GM19372 (cell line): ENCODE data around the gene ZDHHC4.
"Not testable (repeated sequence)": the region's sequence is repeated elsewhere in the genome, so short reads cannot be mapped to it uniquely, and the experiment has no call there.

ENCODE experiments used
- ATAC-seq: cut with Tn5 transposase; IDR thresholded peaks from one replicate; pipeline ENCODE4 v1.9.1; 2021; ENCODE audit warnings: mild to moderate bottlenecking, low read depth, moderate library complexity; ENCODE audit not compliant: unreplicated experiment

Gene ZDHHC4

GRCh38 chr7:6559896-6560295, 17.4 kb upstream of the ZDHHC4 start:
- no peak for ATAC-seq

- ATAC-seq: no peak
Observed at GRCh38 chr7:6562106-6562505, 15.1 kb upstream of the ZDHHC4 start.

GRCh38 chr7:6563936-6564770, 13.1 kb upstream of the ZDHHC4 start:
- ATAC-seq: no peak

- ATAC-seq: no peak
Observed at GRCh38 chr7:6565655-6566054, 11.6 kb upstream of the ZDHHC4 start.

- no peak for ATAC-seq
Observed at GRCh38 chr7:6567886-6568285, 9.4 kb upstream of the ZDHHC4 start.

- no peak for ATAC-seq
Observed at GRCh38 chr7:6571160-6571779, 6.0 kb upstream of the ZDHHC4 start.

- no peak for ATAC-seq
Observed at GRCh38 chr7:6575281-6576023, 1.8 kb upstream of the ZDHHC4 start.

- ATAC-seq: no peak
Observed at GRCh38 chr7:6576024-6576866, 1.0 kb upstream of the ZDHHC4 start.

GRCh38 chr7:6576867-6577368, 336 bp upstream of the ZDHHC4 start:
- ATAC-seq: not testable (repeated sequence)

GRCh38 chr7:6578114-6579084, 1.1 kb downstream of the ZDHHC4 start:
- no peak for ATAC-seq

GRCh38 chr7:6579446-6579845, 2.2 kb downstream of the ZDHHC4 start:
- ATAC-seq: no peak

- not testable (repeated sequence) for ATAC-seq
Observed at GRCh38 chr7:6585746-6586432, 8.6 kb downstream of the ZDHHC4 start.

GRCh38 chr7:6588566-6588965, 11.3 kb downstream of the ZDHHC4 start:
- ATAC-seq: no peak

GRCh38 chr7:6589151-6589828, 12.0 kb downstream of the ZDHHC4 start:
- no peak for ATAC-seq

GRCh38 chr7:6589829-6590644, 12.8 kb downstream of the ZDHHC4 start, which contains the start of gene INTS15:
Gene INTS15, plus strand, starts transcription at chr7:6590021. Its CDS starts 263 bp downstream, at chr7:6590284.
- peak; percentile 87 for ATAC-seq

GRCh38 chr7:6590645-6591110, 13.4 kb downstream of the ZDHHC4 start:
- ATAC-seq: no peak

GRCh38 chr7:6600093-6600492, 22.8 kb downstream of the ZDHHC4 start:
- no peak for ATAC-seq
